GM12872 (cell line): ENCODE data around the gene BCL11B.

Experiments used
- TF ChIP-seq, protein P1 (sequence below): IDR thresholded peaks from 3 replicates; pipeline ENCODE4 v1.5.1; 2011; ENCODE audit warnings: low read depth, mild to moderate bottlenecking, low read length, moderate library complexity; ENCODE audit not compliant: insufficient read depth

Gene BCL11B

DNA sequence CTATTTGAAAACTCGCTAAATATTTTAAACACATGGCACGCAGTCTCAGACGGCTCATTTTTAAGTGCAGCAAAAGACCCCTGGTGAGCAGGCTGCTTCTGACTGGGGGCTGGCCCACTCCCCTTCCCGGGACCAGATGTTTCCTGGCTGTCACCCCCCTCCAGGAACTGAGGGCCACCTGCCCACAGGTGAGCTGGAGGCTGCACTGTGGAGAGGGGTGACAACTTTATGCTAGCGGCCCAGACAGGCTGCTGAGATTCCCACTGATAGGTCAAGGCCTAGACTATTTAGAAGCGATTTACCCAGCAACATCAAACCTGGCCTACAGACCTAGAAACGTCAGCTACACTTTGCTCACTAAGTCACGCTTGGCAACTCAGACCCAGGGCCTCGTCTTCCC is 92.1 kb downstream of the BCL11B start:
- TF ChIP-seq, protein P1, sequence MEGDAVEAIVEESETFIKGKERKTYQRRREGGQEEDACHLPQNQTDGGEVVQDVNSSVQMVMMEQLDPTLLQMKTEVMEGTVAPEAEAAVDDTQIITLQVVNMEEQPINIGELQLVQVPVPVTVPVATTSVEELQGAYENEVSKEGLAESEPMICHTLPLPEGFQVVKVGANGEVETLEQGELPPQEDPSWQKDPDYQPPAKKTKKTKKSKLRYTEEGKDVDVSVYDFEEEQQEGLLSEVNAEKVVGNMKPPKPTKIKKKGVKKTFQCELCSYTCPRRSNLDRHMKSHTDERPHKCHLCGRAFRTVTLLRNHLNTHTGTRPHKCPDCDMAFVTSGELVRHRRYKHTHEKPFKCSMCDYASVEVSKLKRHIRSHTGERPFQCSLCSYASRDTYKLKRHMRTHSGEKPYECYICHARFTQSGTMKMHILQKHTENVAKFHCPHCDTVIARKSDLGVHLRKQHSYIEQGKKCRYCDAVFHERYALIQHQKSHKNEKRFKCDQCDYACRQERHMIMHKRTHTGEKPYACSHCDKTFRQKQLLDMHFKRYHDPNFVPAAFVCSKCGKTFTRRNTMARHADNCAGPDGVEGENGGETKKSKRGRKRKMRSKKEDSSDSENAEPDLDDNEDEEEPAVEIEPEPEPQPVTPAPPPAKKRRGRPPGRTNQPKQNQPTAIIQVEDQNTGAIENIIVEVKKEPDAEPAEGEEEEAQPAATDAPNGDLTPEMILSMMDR: no peak

DNA sequence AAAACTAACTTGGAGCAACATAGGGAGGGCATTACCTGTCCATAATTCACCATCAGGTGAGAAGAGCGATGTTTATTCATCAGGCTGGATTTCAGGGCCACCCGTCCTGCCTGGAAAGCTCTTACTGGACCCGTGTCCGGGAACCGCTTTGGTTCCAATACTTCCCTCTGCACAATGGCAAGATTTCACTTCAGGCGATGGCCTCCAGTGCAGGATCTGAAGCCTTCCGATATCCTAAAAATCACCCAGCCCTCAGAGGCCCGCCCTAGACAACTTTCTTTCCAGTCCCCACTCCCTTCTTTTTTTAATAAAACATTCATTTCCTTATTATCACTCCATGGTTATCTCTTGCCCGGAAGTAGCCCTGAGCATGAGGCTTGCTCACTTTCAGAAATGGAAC is 92.5 kb downstream of the BCL11B start:
- TF ChIP-seq, protein P1: no peak

DNA sequence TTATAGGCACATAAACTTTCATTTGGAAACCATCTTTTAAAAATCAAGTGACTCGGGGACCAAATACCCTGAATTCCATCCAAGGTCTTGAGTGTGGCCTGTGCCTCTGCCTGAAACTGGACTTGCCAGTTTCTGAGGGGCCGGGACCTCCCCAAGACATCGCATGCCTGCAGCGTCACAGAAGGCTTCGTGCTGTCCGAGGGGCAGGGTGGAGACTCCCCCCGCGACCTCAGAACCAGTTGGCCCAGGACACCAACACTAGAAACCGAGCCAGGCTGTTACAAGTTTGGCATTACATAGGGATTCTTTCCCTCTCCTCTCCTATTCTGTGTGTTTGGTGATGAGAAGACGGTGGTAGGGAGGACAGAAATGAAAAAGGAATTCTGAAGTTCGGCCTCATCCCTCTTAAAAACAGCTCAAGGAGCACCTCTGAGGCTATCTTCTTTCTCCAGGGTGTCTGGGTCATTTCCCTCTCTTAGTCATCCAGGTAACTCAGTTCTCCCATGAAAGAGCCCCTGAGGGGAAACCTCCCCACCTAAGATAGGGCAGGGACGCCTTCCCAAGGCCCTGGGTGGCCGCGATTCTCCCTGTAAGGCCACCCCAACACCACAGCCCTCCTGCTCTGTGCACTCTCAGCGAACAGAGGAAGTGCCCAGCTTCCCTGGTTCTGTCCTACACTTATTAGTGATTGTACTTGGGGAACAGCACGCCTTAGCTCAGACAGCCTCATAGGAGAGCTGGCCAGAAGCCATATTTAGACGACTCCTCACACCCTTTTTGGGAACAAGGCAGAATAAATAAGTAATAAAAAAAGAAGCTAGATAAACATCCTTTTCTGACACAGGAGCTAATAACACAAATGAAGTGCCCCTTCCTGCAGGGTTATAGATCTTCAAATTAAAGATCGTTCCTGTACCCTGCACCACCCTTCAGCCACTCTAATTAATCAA is 93.8 kb downstream of the BCL11B start:
- TF ChIP-seq, protein P1: no peak

DNA sequence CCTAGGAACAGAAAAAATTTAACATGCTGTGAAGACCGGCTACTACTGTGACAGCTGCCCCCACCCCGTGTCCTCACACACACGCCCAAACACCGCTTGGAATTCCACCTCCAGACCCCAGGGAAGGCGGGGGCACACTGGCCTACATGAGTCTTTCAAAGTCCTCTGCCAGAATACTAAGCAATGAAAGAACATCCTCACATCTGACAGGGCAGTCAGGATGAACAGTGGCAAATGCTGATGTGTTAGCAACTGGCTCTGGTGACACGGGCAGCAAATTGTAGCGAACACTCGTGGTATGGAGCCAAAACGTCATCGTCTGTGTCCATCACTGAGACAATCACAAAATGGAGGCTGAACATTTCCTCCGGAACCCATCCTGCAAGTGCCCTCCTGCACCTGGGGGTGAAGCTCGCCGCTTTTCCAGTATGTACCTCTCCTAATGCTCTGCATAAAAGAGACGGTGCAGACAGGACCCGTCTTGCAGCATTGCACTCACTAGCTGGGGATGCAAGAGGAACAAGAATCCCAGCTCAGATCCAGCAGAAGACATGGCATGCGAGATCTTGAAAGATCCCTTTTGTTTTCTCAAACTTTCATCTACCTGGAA is 94.8 kb downstream of the BCL11B start:
- TF ChIP-seq, protein P1: no peak

DNA sequence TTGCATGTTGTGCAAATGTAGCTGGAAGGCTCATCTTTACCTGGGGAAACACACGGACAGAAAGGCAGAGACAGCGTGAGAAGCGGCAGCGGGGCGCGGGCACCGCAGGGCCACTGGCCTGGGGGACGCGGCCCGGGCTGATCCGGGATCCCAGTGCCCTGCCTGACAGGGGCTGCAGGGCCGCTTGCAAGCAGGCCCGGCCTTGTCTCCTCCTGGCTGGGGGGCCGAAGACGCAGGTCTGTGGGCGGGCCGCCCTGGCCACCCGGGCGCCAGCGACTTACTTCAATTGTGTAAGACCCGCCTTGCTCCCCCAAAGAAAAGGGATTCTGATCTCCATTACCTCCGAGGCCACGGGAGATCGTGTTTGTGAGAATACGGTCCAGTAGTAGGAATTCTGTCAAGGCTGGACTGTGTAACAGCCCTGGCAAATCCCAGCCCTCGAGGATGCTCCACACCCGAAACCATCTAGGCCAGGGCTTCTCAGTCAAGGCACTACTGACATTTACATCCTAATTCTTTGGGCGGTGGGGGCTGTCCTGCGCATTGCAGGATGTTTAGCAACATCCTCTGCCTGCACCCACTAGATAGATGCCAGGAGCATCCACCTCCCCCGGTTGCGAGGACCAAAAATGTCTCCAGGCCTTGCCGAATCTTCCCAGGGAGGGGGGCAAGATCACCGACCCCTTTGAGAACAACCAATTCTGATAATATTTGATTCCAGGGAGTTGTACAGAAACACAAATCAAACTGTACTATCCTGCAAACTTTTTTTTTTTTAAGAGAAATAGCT is 95.6 kb downstream of the BCL11B start:
- TF ChIP-seq, protein P1: no peak

DNA sequence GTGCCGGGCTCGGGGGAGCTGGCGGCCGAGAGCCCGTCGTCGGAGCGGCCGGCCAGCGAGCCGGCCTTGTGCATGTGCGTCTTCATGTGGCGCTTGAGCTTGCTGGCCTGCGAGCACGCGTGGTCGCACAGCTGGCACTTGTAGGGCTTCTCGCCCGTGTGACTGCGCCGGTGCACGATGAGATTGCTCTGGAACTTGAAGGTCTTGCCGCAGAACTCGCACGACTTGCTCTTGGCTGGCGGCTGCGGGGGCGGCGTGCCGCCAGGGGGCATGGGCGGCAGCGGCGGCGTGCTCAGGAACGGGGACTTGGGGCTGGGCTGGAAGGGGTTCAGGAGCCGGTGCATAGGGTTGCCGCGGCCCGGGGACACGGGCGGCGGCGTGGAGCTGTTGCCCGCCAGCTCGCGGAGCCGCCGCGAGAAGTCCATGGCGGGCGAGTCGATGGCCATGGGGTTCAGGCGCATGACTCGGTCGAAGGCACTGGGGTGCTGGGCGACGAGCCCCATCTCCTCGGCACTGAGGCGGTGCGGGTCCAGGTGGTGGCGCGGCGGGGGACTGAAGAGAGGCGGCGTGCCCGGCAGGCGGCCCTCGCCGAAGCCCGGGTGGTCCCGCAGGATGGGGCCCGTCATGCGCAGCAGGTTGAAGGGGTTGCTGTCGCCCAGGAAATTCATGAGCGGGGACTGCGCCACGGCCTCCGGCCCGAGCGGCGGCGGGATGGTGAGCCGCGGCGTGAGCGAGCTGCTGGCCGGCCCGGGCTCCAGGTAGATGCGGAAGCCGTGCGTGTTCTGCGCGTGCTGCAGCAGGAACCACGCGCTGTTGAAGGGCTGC is 96.5 kb downstream of the BCL11B start:
- TF ChIP-seq, protein P1: no peak
